GM04503 (cell line): ENCODE measurements around the gene GPR83.
"Not testable (repeated sequence)": the region's sequence is repeated elsewhere in the genome, so short reads cannot be mapped to it uniquely, and the experiment has no call there.

ENCODE experiments used
- DNase-seq: peaks from one replicate; pipeline ENCODE4 v3.0.0-alpha.2; 2012; ENCODE audit warnings: low read depth

GPR83 gene

GRCh38 chr11:94400839-94401772, at the start of gene GPR83:
GPR83 (minus strand) TSS chr11:94401419; CDS start chr11:94401247, 172 bp downstream.
- DNase-seq, result no peak

DNA sequence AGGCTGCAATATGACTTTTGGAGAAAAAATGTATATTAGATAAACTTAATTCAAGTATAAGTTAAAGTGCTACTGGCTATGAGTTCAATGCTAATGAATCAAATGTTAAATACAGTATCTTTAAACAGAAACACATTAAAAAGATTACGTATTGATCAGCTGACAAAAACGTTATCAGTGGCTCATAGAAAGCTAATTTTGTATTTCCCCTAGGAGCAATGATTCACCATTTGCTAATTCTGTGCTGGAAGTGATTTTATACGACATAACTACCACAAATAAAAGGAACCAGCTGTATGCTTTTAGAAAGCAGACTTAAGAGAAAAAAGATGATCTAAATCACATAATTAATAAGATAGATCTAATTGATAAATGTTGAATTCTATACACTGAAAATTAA, 48.8 kb upstream of the GPR83 start:
- DNase-seq, result no peak

DNA sequence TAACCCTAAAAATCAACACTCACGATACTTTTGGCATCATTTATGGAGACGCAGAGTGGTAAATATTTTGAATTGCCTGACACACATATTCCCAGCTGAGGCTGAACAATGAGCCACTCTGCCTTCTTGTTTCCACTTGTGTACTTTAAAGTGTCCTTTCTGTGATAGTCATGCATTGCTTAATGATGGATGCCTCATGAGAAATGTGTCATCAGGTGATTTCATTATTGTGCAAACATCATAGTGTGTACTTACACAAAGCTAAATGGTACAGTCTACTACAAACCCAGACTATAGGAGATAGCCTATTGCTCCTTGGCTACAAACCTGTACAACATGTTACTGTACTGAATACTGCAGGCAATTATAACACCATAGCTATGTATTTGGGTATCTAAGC, 48.2 kb upstream of the GPR83 start:
- DNase-seq, result peak; percentile 57

- no peak for DNase-seq
Observed at GRCh38 chr11:94449029-94449428, 47.8 kb upstream of the GPR83 start.

GRCh38 chr11:94447149-94447548, 45.9 kb upstream of the GPR83 start:
- no peak for DNase-seq

DNA sequence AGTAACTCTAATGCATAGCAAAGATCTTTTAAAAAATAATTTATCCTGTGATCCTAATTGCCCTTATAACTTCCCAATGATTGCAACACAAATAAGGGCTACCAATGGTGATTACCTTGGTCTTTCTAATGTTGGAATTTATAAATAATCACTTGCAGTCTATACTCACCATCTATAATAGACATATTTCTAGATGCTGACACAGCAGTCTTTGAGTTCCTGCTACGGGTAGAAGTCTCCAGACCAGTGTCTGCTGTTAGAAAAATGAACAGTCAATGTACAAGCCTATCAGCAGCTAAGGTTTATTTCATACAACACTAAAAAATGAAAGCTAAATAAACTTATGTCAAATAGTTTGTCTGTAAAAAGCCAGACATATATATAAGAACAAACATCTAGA, 44.4 kb upstream of the GPR83 start:
- DNase-seq, result no peak

- no peak for DNase-seq
Observed at GRCh38 chr11:94433049-94433448, 31.8 kb upstream of the GPR83 start.

DNA sequence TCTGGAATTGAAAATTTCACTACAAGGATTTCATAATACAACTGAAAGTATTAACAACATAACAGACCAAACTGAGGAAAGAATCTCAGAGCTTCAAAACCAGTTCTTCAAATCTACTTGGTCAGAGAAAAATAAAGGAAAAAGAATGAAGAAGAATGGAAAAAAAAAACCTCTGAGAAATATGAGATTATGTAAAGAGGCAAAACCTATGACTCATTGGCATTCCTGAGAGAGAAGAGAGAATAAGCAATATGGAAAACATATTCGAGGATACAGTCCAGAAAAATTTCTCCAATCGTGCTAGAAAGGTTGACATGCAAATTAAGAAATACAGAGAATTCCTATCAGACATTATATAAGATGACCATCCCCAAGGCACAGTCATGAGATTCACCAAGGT, 23.4 kb upstream of the GPR83 start:
- no peak for DNase-seq

DNA sequence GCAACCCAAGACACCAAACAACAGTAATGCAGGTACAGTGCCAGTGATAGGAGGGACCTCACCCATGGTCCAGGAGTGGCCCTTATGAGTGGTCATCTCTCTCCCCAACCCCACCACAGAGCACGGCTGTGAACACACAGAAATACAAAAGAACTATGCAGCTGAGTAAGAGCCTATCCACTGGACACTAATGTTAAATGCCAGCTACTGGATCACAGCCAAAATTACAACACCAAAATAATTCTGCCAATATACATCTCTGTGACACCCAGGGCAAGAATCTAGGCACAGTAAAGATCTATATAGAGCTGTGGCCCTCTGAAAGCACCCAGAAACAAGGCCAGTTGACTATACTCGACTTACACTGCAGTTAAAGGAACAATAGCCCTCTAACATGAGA, 22.8 kb upstream of the GPR83 start:
- no peak for DNase-seq

- no peak for DNase-seq
Observed at GRCh38 chr11:94423507-94423906, 22.3 kb upstream of the GPR83 start.

- no peak for DNase-seq
Observed at GRCh38 chr11:94418123-94418765, 17.0 kb upstream of the GPR83 start.

DNA sequence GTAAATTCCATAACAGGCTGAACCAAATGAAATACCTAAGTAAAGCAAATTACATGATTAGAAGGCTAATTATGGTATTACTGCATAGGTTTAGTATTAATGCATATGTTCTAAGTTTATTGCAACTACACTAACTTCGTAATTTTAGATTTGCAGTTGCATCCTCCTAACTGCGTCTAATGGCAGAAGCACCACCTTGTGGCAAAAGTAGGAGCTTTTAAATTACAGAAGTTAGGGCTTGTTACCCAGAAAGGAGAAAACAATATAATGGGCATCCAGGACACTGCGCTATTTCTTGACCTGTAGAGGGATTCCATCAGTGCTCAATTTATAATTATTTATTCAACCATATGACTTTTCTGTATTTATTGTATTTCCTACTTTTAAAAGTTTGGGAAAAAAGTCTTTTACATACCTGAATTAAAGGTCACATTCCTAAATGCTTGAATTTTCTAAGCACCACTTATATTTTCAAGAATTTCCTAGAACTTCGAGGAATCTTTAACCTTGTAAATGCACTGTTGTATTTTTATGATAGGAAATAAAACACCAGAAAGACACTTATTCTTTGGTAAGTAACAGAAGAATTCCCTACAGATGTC, 16.3 kb upstream of the GPR83 start:
- DNase-seq, result no peak

GRCh38 chr11:94405062-94405833, 4.0 kb upstream of the GPR83 start:
- no peak for DNase-seq

DNA sequence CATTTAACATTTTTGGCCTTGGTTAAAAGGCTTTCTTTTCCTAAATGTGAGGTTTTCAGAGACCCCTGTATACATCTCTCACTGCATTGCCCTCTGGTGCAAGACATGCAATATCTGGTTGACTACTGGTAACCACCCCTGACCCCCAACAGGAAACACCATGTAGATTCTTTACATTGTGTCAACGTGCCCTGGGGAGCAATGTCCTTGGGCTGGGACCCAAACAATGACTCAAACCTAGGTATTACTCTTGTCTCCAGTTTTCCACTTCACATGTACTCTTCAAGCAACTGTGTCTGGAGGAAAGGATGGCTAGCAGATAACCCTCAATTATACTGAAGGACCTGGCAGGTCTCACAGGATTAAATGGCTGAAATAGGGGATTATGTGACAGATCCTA, 1.1 kb upstream of the GPR83 start:
- DNase-seq, result no peak

DNA sequence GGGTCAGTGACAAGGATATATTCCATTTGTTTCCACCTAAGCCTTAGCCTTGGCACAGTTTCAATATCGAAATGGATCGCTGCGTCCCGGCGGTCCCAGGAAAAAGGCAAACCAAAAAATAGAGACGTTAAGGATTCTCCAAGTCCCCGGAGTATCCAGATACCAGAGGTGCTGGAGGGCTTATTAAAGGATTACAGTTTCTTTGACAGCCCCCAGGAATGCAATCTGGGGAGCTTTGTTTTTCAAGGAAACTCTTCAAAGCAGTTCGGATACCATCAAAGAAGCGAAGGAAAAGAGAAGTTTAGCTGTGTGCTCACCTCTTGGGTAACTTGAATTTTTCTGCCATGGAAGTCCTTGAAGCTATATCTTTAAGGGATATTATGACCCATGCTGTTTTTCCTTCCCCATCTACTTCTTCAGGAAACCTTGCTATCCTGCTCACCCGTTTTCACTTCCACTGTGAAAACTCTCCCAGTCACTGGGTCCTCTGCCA, 600 bp upstream of the GPR83 start:
- no peak for DNase-seq

- DNase-seq, result no peak
Observed at GRCh38 chr11:94400457-94400838, 771 bp downstream of the GPR83 start.

DNA sequence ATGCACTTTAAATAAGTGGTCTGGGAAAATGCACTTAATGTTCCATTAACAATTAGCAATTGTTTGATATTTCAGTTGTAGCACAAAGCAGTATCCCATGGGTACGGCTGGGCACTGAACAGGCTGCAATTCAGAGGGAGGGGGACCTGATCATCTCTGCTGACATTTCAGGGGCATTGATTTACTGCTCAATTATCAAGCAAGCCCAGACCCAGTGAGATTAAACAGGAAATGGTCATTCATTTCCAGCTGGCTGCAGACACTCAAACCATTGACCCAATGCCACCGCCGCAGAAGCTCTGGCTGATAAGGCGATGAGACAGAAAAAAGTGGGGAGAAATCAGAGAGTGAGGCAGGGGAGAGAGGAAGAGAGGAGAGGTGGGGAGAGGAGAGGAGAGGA, 1.2 kb downstream of the GPR83 start:
- DNase-seq, result no peak

GRCh38 chr11:94398101-94398500, 3.1 kb downstream of the GPR83 start:
- no peak for DNase-seq

DNA sequence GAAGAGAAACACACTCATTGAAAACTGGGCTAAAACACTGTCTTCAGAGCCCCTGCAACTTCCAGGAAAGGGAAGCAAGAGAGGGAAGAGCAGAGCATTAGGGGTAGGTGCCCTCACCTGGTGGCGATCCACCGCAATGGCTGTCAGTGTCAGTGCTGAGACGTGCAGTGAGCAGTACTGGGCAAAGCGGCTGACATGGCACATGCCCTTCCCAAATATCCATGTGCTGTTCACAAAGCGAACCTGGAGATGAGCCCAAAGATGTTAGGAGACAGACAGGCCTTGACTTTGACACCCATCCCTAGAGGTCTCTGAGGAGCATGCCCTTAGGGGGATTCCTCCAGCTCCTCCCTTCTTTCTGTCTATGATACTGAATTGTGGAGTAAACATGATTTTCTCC, 4.9 kb downstream of the GPR83 start:
- DNase-seq, result no peak

GRCh38 chr11:94391937-94392336, 9.3 kb downstream of the GPR83 start:
- DNase-seq, result not testable (repeated sequence)

DNA sequence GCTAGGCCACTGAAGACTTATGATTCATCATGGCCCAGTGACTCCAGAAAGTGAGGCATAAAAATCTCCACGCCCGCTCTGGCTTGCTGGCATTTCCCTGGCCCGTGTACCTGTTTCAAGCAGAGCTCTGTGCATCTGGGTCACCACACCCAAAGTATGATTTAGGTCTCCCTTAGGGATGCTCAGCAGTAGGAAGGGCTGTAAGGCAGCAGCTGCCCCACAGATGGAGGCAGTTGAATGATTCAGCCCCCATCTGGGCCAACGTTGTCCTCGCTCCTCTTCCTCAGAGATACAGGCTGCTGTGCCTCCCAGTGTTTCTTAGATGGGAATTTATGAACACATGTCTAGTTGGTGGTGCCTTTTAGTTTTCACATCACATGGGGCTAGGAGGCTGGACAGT, 21.6 kb downstream of the GPR83 start:
- DNase-seq, result no peak

GRCh38 chr11:94376841-94377240, 24.4 kb downstream of the GPR83 start:
- DNase-seq, result no peak
